DLD1 (cell line): Measurements from ENCODE around the gene KRTAP5-2.
"Not testable (repeated sequence)": the region's sequence is repeated elsewhere in the genome, so short reads cannot be mapped to it uniquely, and the experiment has no call there.

Source experiments
- in situ Hi-C: cut with HindIII; loops from 2 replicates; pipeline ENCODE4 v1.10.0; 2017; ENCODE audit warnings: low sequenced_read_pairs

Gene KRTAP5-2

DNA sequence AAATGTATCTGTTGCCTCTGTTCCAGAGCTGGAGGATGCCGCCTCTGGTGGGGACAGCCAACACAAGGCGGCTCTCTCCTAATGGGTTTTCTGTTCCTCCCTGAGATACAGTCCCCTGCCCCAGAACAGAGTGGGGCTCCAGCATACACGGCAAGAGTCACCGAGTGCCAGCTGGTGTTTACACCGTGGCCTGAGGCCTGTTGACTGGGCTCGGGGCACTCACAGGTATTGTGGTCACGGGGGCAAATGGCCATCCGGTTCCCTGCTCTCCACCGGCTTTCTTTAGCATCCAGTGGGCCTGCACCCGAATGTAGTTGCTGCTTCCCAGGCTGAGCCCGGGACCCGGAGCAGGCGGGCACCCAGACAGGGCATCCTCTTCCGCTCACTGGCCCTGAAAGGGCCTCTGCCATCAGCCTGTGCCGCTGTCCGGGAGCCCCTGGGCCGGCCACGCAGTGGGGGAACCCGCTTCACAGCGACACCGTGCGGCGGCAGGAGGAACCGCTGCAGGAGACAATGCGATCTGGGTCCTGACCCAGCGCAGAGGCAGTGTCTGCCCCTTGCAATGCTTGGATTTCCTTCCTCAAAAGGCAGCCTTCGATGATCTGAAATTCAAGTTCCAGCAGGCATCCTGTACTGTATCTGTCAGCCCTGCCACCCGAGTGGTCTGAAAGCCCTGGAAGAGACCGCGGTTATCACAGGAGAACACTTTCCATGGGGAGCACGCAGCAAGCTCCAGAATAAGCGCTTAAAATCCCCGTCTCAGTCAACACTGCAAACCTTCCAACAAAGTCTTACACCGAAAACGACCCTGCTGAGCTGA is 30.6 kb upstream of the KRTAP5-2 start:
- in situ Hi-C loops: loop anchor here (10.0 kb wide), 1 partner anchor 516 kb away; no protein-coding TSS in a partner anchor

DNA sequence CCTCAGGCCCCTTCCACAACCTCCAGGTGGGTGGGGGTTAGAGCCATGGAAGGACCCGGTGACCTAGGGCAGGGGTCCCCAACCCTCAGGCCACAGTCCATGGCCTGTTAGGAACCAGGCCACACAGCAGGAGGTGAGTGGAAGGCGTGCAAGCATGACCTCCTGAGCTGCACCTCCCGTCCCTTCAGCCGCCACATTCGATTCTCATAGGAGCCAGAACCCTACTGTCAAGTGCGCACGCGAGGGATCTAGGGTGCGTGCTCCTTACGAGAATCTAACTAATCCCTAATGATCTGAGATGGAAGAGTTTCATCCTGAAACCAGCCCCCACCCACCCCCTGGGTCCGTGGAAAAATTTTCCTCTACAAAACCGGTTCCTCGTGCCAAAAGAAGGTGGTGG is 27.4 kb upstream of the KRTAP5-2 start:
- in situ Hi-C loops: loop anchor here (10.0 kb wide), 1 partner anchor 519 kb away; no protein-coding TSS in a partner anchor

DNA sequence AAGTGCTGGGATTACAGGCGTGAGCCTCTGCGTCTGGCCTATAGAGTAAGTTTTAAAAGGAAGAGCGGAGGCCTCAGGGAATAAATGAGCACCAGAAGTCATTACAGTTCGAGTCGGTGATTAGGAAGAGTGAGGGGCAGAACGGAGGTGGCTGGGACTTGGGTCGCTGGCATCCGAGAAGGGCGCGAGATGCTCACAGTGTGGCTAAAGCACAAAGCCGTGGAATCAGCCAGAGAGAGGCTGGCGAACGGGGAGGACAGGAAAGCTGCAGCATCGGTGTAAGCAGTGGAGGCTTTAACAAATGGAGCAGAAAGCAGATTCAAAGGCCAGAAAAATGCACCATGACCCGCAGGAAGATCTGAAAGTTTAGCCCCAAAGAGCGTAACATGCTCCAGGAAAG is 26.5 kb upstream of the KRTAP5-2 start:
- in situ Hi-C loops: loop anchor here (5.0 to 10.0 kb wide), 2 partner anchors 87 to 520 kb away; no protein-coding TSS in a partner anchor

DNA sequence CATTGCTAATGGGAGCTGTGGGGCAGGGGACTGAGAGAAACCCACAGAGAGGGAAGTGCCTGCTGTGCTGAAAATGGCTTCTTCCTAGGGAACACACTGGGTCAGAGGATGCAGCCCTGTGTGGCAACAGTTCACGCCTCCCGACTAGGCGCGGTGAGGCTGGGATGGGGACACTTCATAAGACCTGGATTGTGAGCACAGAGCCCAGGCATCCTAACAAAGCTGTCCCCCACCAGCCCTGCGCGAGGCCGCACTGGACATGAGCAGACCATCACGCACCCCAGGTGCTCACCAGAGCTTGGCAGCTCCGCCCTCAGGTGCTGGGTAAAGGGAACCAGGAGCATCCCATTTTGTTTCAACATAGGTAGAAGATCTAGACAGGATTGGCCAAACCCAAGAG is 25.6 kb upstream of the KRTAP5-2 start:
- in situ Hi-C loops: loop anchor here (5.0 to 10.0 kb wide), 2 partner anchors 86 to 521 kb away; no protein-coding TSS in a partner anchor

DNA sequence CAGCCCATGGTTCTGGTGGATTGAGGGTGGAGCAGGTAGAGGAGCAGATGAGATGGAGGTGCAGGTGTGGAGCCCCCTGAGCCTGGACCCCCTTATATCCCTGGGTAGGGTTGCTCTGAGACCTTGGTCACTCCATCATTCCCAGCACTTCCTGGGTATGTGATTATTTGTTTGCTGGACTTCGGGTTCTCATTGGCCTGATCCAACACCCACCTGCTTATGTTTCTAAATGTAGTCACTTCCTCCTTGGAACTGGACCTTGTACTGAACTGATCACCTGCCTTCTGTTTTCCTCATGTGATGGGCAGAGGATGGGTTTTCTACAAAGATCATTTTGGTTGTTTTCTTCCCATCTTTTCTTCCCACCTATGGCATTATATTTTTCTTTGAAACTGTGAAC is 24.0 kb upstream of the KRTAP5-2 start, which contains the start of gene KRTAP5-4:
Gene KRTAP5-4, minus strand, starts transcription at position 53 of the 400 bp plus-strand sequence. Its CDS starts 45 bp downstream, at position 8.
- in situ Hi-C loops: loop anchor here (5.0 to 10.0 kb wide), 2 partner anchors 85 to 523 kb away; no protein-coding TSS in a partner anchor

DNA sequence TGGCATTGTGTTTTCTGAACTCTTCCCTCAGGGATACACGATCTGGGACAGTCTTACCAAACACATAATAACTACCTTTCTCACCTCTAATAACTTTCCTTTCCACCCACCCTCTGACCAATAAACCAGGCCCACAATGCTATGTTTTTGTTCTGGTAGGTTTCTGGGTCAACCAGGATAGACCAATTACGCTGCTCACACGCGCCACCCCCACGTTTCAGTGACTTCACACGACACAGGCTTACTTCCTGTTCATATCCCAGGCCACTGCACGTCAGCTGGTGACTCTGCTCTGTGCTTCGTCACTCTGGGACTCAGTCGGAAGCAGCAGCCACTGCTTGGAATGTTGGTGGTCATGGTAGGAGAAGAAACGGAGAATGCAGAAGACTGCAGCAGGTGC is 21.4 kb upstream of the KRTAP5-2 start:
- in situ Hi-C loops: no loop called here

DNA sequence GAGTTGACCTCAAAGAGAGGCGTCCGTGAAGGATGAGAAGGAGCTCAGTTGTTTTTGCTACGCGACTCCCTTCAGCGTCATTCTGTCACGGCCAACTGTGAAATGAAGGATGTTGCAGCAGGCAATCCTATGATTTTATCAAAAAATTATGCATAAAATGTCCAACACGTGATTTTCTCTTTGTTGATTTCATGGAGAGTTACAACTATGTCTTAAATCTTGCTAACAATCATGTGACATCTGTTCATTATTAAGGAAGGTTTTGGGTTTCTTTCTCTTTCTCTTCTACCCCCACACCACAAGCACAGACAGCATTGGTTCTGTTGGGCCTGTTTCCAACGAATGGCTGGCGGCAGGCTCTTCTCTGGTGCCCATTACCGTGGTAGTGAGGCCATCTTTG is 20.1 kb upstream of the KRTAP5-2 start:
- in situ Hi-C loops: no loop called here

DNA sequence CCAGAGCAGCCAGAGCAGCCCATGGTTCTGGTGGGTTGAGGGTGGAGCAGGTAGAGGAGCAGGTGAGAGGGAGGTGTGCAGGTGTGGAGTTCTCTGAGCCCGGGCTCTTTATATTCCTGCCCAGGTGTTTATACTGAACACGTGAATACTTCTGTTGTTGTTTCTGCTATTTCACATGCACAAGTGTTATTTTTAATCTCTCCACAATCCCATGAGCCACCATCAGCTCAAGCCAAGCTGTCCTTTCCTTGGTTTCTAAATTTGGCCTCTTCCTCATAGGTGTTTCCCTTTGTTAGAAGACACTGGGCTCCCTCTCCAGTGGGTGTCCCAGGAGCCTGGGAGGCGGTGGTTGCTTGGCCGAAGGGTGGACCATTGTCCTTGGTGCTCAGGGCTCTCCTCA is 10.3 kb upstream of the KRTAP5-2 start, which contains the start of gene KRTAP5-3:
Gene KRTAP5-3, minus strand, starts transcription at position 101 of the 400 bp plus-strand sequence. Its CDS starts 78 bp downstream, at position 23.
- in situ Hi-C loops: no loop called here

DNA sequence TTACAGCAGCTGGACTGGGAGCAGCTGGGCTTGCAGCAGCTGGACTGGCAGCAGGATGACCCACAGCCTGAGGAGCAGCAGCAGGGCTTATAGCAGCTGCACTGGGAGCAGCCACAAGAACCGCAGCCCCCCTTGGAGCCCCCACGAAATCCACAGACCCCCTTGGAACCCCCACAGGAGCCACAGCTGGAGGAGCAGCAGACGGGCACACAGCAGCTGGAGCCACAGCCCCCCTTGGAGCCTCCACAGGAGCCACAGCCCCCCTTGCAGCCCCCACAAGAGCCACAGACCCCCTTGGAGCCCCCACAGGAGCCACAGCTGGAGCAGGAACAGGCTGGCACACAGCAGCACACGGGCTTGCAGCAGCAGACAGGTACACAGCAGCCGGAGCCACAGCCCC is 9.8 kb upstream of the KRTAP5-2 start:
- in situ Hi-C loops: not testable (repeated sequence)

DNA sequence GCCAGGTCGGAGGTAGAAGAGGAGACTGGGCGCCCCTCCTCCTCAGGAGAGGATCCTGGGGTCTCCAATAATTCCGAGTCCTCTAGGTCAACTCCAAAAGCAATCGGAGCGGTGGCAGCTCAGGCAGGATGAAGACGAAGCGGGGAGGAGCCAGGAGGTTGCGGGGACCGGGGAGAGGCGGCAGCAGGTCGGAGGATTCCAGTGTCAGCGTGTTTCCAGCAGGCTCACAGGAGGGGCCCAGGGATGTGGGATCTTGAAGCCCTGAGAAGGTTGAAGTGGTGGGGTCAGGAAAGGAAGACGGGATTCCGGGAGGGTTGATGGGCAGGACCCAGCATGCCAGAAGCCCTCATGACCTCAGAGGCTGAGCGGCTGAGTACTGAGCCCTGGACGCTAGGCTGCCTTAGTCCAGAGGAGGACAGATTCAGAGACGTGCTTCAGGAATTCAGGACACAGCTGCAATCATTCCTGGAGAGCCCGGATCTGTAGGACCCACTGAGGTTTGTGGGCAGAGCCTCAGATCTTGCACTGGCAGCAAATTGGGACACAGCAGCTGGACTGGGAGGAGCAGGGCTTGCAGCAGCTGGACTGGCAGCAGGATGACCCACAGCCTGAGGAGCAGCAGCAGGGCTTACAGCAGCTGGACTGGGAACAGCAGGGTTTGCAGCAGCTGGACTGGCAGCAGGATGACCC is 9.2 kb upstream of the KRTAP5-2 start:
- in situ Hi-C loops: not testable (repeated sequence)

DNA sequence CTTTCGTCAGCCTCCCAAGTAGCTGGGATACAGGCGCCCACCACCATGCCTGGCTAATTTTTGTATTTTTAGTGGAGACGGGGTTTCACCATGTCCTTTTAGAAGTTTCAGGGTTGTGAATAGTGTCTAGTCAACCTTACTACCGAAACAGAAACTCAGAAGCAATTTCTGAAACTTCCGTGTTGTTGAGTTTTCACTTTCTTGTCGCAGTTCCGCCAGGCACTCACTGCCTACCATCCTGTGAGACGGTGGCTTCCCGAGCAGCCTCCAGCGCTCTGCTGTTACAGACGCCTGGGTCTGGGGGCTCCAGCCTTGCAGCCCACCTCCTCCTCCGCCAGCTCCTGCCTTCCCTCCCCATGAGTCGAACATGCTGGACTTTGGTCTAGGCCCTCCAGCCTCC is 7.8 kb upstream of the KRTAP5-2 start:
- in situ Hi-C loops: not testable (repeated sequence)

DNA sequence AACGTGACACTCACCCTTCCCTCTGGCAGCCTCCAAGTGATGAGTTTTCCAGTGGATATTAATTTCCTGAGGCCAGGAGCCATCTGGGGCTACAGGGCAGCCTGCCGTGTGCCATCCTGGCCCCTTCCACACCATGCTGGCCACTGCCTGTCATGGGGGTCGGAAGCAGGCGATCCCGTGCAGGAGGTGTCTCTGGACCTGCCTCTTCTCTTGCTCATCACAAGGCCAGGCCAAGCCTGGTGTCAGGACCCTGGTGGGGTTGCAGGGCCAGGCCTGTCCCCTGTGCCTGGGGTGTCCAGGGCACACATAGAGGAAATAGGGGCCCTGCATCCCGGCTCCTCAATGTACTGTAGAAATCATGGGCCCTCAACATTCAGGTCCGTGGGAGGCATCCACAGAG is 6.6 kb upstream of the KRTAP5-2 start:
- in situ Hi-C loops: no loop called here

DNA sequence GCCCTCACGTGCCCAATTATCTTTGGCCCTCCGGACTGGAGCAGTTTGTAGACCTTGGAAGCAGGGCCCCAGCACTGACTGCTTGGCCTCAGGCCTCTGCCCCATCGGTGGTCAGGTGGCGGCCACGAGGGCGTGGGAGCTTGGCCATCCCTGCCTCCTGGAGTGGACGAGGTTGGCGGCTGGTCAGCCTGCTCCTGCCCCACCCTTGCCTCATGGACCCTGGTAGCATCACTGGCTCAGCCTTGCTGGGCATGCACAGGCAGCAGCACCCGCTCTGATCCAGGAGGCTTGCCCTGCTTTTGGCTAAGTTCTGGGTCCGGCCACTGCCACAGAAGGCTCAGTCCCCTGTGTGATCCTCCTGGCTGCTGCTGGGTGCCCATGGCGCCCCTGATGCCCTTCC is 6.1 kb upstream of the KRTAP5-2 start:
- in situ Hi-C loops: no loop called here

DNA sequence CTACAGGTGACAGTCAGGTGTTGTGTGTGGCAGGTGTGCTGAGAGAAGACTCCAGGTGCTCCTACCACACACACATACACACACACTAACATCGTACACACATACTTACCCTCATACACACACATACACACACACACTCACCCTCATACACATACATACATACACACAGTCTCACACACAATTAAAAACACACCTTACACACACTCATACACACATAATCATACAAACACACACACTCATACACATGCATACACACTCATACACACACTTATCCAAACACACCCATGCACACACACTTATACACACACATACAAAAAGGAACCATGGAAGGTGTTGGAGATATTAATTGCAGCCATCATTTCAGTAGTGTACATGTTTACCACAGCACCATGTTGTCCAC is 5.5 kb upstream of the KRTAP5-2 start:
- in situ Hi-C loops: no loop called here

DNA sequence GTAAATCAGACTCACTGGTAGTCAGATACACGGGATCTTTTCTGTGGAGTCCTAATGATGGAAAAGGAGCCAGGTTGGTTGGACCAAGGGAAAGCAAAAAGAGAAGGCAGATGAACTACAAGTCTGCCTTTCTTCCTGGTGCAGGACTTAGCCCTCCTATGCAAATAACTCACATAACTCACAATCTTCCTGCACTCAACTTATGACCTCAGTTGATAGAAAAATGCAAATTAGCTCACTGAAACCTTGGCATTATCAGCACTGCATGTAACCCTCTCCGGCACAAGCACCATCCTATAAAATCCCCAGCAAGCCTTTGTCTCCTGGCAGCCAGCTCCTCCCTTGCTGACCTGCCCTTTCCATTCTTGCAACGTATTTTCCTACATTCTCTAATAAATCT is 3.6 kb upstream of the KRTAP5-2 start:
- in situ Hi-C loops: not testable (repeated sequence)

DNA sequence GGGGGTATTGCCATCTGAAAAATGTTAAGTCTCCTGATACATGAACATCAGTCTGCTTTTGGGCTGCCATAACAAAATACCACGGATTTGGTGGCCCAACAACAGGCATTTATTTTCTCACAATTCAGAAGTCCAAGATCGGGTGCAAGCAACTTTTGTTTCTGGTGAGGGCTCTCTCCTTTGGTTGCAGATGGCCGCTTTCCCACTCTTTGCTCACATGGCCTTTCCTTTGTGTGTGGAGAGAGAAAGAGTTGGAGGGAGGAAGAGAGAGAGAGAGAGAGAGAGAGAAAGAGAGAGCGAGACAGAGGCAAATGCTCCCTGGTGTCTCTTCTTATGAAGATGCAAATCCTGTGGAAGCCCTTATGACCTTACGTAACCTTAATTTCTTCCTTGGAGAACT is 2.5 kb upstream of the KRTAP5-2 start:
- in situ Hi-C loops: no loop called here

DNA sequence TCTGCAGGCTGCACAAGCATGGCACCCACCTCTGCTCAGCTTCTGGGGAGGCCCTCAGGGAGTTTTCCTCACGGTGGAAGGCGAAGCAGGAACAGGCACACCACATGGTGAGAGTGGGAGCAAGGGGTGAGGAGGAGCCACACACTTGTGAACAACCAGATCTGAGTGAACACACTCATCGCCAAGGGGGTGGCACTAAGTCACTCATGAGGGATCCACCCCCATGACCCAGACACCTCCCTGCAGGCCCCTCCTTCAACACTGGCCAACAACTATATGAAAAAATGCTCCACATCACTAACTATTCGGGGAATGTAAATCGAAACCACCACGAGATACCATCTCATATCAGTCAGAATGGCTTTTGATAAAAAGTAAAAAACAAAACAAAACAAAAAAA is 722 bp upstream of the KRTAP5-2 start:
- in situ Hi-C loops: no loop called here

DNA sequence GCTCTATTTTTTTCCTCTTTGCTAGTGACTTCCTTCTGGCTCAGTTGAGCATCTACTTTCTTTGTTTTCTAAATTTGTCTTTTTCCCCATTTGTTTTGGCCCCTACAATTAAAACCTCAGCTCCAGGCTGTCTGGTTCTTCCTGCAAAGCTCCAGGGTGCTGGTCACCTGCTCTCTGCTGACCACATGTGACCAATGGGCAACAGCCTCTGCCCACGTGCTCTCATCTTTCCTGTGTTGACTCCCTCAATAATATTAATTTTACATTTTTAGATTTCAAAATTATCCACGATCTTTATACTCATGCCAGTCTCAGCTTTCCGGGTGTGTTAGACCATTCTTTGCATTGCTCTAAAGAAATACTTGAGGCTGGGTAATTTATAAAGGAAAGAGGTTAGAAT is 312 bp upstream of the KRTAP5-2 start:
- in situ Hi-C loops: not testable (repeated sequence)

DNA sequence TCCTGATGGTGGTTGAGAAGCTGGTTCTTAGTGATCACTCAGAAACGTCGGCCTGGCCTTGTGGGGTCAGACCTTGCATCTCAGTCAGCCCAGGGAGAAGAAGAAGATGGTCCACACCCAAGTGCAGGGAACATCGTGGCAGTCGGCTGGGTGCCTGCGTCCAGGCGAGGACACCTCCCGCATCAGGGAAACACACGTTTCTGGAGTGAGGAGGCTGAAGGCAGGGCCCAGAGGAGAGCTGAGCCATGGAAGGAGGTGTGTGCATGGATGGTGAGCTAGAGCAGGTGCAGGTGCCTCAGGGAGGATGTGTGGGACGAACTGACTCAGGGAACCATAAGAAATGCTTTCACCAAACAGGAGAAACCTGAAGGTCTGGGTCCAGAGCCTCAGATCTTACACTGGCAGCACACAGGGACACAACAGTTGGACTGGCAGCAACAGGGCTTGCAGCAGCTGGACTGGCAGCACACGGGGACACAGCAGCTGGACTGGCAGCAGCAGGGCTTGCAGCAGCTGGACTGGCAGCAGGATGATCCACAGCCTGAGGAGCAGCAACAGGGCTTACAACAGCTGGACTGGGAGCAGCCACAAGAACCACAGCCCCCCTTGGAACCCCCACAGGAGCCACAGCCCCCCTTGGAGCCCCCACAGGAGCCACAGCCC is 632 bp downstream of the KRTAP5-2 start:
- in situ Hi-C loops: no loop called here

DNA sequence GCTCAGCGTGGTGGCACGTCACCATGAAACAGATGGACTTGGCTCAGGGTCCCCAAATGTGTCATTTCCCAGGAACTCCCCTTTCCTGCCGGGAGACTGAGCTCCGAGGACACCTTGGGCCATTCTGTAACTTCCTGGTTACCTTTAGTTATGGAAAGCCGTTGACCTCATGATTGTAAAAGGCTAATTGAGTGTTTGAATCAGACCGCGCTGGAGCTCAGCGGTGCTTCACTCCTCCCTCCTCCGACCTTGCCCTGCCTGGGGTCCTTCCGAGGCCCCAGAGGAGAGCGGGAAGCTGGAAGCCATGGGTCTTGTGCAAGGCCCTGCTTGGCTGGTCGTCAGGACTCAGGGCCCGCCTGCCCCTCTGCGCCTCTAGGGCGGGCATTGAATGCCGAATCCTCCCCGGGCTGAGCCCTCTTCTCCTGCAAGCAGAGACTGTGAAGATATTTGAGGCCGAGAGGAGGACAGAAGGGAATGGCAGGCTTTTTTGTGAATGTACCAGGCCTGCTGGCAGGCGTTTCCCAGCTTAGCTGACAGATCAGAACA is 1.4 kb downstream of the KRTAP5-2 start:
- in situ Hi-C loops: not testable (repeated sequence)
